Astrocyte (in vitro differentiated cells and primary cell): ENCODE measurements around the gene ANKRD23. TPM values are rescaled to one million over a fixed set of nuclear protein-coding genes. Genes with fewer than 3 reads are reported as not detected.

Experiments used
- DNase-seq: peaks from one replicate; pipeline ENCODE4 v3.0.0-alpha.2; 2010; ENCODE audit warnings: low read depth
- FAIRE-seq: peaks from 2 replicates; lab custom pipeline; 2011; peaks lifted over from hg19 to GRCh38; lab: Jason Lieb, UNC
- H2AFZ ChIP-seq: 2 replicates; pipeline ENCODE4 v1.6.0; 2012; ENCODE audit warnings: low read depth, low read length, inconsistent platforms
- H3K27ac ChIP-seq: 2 replicates; pipeline ENCODE4 v1.5.1; 2011; ENCODE audit warnings: low read depth, low read length, inconsistent platforms
- H3K27me3 ChIP-seq: 2 replicates; pipeline ENCODE4 v1.6.0; 2011; ENCODE audit warnings: low read length, inconsistent platforms; ENCODE audit not compliant: insufficient read depth
- H3K36me3 ChIP-seq: 2 replicates; pipeline ENCODE4 v1.5.1; 2011; ENCODE audit warnings: low read length, inconsistent platforms; ENCODE audit not compliant: insufficient read depth
- H3K4me1 ChIP-seq: 2 replicates; pipeline ENCODE4 v1.5.1; 2011; ENCODE audit warnings: low read length, inconsistent platforms; ENCODE audit not compliant: insufficient read depth
- H3K4me2 ChIP-seq: 2 replicates; pipeline ENCODE4 v1.6.0; 2012; ENCODE audit warnings: low read length, inconsistent platforms
- H3K4me3 ChIP-seq: 2 replicates; pipeline ENCODE4 v1.5.1; 2011; ENCODE audit warnings: low read depth, mild to moderate bottlenecking, low read length, inconsistent platforms; ENCODE audit not compliant: insufficient read depth
- H3K79me2 ChIP-seq: 2 replicates; pipeline ENCODE4 v1.6.0; 2012; ENCODE audit warnings: mild to moderate bottlenecking, low read length, inconsistent platforms; ENCODE audit not compliant: insufficient read depth
- H3K9ac ChIP-seq: 2 replicates; pipeline ENCODE4 v1.6.0; 2012; ENCODE audit warnings: mild to moderate bottlenecking, low read length, inconsistent platforms
- H3K9me3 ChIP-seq: 2 replicates; pipeline ENCODE4 v1.5.1; 2012; ENCODE audit warnings: low read depth, mild to moderate bottlenecking, low read length, inconsistent platforms; ENCODE audit not compliant: insufficient read depth
- H4K20me1 ChIP-seq: 2 replicates; pipeline ENCODE4 v1.6.0; 2012; ENCODE audit warnings: low read length, inconsistent platforms; ENCODE audit not compliant: insufficient read depth
- H3K27ac Mint-ChIP-seq: one replicate; pipeline ENCODE4 v1.8.0; 2021; ENCODE audit warnings: mild to moderate bottlenecking, mixed read lengths; ENCODE audit not compliant: unreplicated experiment
- H3K27me3 Mint-ChIP-seq: one replicate; pipeline ENCODE4 v1.8.0; 2021; ENCODE audit warnings: low read depth, mixed read lengths; ENCODE audit not compliant: unreplicated experiment
- H3K36me3 Mint-ChIP-seq: one replicate; pipeline ENCODE4 v1.8.0; 2021; ENCODE audit warnings: low read depth, mixed read lengths; ENCODE audit not compliant: unreplicated experiment
- H3K4me1 Mint-ChIP-seq: one replicate; pipeline ENCODE4 v1.8.0; 2021; ENCODE audit warnings: low read depth, mixed read lengths; ENCODE audit not compliant: unreplicated experiment
- H3K4me3 Mint-ChIP-seq: one replicate; pipeline ENCODE4 v1.8.0; 2021; ENCODE audit warnings: mild to moderate bottlenecking, moderate library complexity, mixed read lengths; ENCODE audit not compliant: unreplicated experiment
- H3K9me3 Mint-ChIP-seq: one replicate; pipeline ENCODE4 v1.8.0; 2021; ENCODE audit warnings: mild to moderate bottlenecking, mixed read lengths; ENCODE audit not compliant: unreplicated experiment
- CTCF ChIP-seq: IDR thresholded peaks from 2 replicates; pipeline ENCODE4 v1.5.1; 2011; ENCODE audit warnings: low read depth, mild to moderate bottlenecking, inconsistent platforms, low read length, moderate library complexity; ENCODE audit not compliant: insufficient read depth
- EZH2 ChIP-seq: IDR thresholded peaks from 2 replicates; pipeline ENCODE4 v1.6.1; 2012; ENCODE audit warnings: mild to moderate bottlenecking, low read length, inconsistent platforms; ENCODE audit not compliant: insufficient read depth
- total RNA-seq: library from RNA; stranded (reverse); gene quantifications from 2 replicates; pipeline ENCODE4 v1.2.1, GENCODE V29; 2021

The ANKRD23 gene
- total RNA-seq, 1 donor from 2014 or later = 2.5 TPM

- H3K27me3 ChIP-seq = no peaks in the 10 kb centered on the region
- no peak overlapping the region for H3K4me2 ChIP-seq
- DNase-seq = no peak
- FAIRE-seq = no peak
- no peak overlapping the region for H3K27ac ChIP-seq
- H4K20me1 ChIP-seq = no peaks in the 10 kb centered on the region
- no peaks in the 10 kb centered on the region for H3K36me3 ChIP-seq
- H3K4me3 Mint-ChIP-seq = no peak overlapping the region
- H3K27me3 Mint-ChIP-seq = no peaks in the 10 kb centered on the region
- no peak overlapping the region for H2AFZ ChIP-seq
- TF ChIP-seq CTCF = no peak
- TF ChIP-seq EZH2 = no peak
- H3K9me3 ChIP-seq = no peaks in the 10 kb centered on the region
- peaks cover 8% of the 10 kb centered on the region for H3K36me3 Mint-ChIP-seq
- no peak overlapping the region for H3K27ac Mint-ChIP-seq
- no peaks in the 10 kb centered on the region for H3K9me3 Mint-ChIP-seq
- H3K4me1 Mint-ChIP-seq = peaks cover 8% of the 10 kb centered on the region
- no peaks in the 10 kb centered on the region for H3K79me2 ChIP-seq
- H3K4me1 ChIP-seq = peaks cover 9% of the 10 kb centered on the region
- no peak overlapping the region for H3K4me3 ChIP-seq
- H3K9ac ChIP-seq = no peak overlapping the region
Observed at GRCh38 chr2:96835830-96836229, 8.0 kb downstream of the ANKRD23 start.

GRCh38 chr2:96832754-96833507 lies 10.9 kb downstream of the ANKRD23 start:
- Histone ChIP-seq H3K9ac (no peak overlapping the region), H2AFZ (peak overlapping the region; percentile 54), H3K4me1 (peaks cover 5% of the 10 kb centered on the region), H3K4me2 (peak overlapping the region; percentile 41), H3K79me2 (no peaks in the 10 kb centered on the region), H4K20me1 (no peaks in the 10 kb centered on the region), H3K9me3 (no peaks in the 10 kb centered on the region), H3K27me3 (no peaks in the 10 kb centered on the region), H3K27ac (no peak overlapping the region), H3K36me3 (no peaks in the 10 kb centered on the region), H3K4me3 (no peak overlapping the region)
- H3K27ac Mint-ChIP-seq = peak overlapping the region; percentile 75
- H3K27me3 Mint-ChIP-seq = no peaks in the 10 kb centered on the region
- FAIRE-seq = no peak
- H3K4me3 Mint-ChIP-seq = peak overlapping the region; percentile 62
- peaks cover 8% of the 10 kb centered on the region for H3K36me3 Mint-ChIP-seq
- H3K9me3 Mint-ChIP-seq = no peaks in the 10 kb centered on the region
- TF ChIP-seq EZH2 (no peak), CTCF (no peak)
- peaks cover 8% of the 10 kb centered on the region for H3K4me1 Mint-ChIP-seq
- peak; percentile 20 for DNase-seq

- H3K36me3 ChIP-seq = no peaks in the 10 kb centered on the region
- no peak overlapping the region for H3K4me2 ChIP-seq
- H3K9me3 Mint-ChIP-seq = no peaks in the 10 kb centered on the region
- no peaks in the 10 kb centered on the region for H3K27me3 ChIP-seq
- no peaks in the 10 kb centered on the region for H3K27me3 Mint-ChIP-seq
- H3K4me1 Mint-ChIP-seq = peaks cover 8% of the 10 kb centered on the region
- peaks cover 8% of the 10 kb centered on the region for H3K36me3 Mint-ChIP-seq
- H3K9ac ChIP-seq = no peak overlapping the region
- H3K9me3 ChIP-seq = no peaks in the 10 kb centered on the region
- no peak overlapping the region for H3K4me3 ChIP-seq
- DNase-seq = no peak
- peaks cover 5% of the 10 kb centered on the region for H3K4me1 ChIP-seq
- no peaks in the 10 kb centered on the region for H3K79me2 ChIP-seq
- no peak for TF ChIP-seq EZH2
- TF ChIP-seq CTCF = no peak
- H4K20me1 ChIP-seq = no peaks in the 10 kb centered on the region
- H3K27ac Mint-ChIP-seq = peak overlapping the region; percentile 75
- no peak overlapping the region for H3K4me3 Mint-ChIP-seq
- H2AFZ ChIP-seq = no peak overlapping the region
- FAIRE-seq = no peak
- no peak overlapping the region for H3K27ac ChIP-seq
Observed at GRCh38 chr2:96832408-96832753, 11.4 kb downstream of the ANKRD23 start.
